Measurements from ENCODE around the gene AGXT.

AGXT gene

GRCh38 chr2:240899468-240899865 lies 30.8 kb downstream of the AGXT start:
- DNase-seq (ENCODE audit: low spot score): no peak

- DNase-seq (ENCODE audit: low spot score): no peak
Measured at GRCh38 chr2:240900141-240900860, 31.7 kb downstream of the AGXT start.

GRCh38 chr2:240901986-240902614 lies 33.5 kb downstream of the AGXT start:
- no peak for DNase-seq (ENCODE audit: low spot score)

- DNase-seq (ENCODE audit: low spot score): no peak
Measured at GRCh38 chr2:240902615-240903041, 34.0 kb downstream of the AGXT start.

DNA sequence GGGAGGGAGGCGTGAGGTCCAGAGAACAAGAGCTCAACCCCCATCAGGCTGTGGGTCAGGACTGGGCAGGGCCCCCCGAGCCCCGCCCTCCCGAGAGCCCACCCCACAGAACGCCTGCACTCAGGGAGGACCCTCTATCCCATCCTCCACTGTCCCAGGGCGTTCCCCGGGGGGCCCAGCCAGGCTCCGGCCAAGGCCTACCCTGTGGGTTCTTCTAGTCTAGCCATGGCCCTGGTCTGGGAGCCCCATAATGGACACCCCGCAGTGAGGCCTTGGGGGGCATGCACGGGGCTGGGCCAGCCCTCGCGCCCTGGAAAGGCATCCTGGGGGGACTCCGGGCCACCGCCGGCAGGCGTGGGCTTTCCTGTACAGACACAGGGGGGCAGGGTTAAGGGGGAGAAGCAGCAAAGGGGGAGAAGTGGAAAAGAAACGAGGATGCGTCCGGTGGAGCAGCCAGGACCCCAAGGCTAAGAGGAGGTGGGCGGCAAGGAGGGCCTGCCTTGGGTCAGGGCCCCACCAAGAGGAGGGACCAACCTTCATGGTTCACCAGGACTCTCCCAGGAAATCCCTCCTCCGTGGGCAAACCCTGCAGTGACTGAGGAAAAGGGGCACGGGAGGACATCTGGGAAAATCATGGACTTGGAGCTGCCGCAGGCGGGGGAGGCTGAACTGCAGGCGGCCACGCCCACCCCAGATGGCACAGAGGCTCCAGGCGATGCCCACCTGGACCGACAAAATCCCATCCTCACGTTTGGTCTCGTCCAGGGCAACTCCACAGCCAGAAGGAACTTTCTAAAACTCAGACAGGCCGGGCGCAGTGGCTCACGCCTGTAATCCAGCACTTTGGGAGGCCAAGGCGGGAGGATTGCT lies 34.8 kb downstream of the AGXT start:
- DNase-seq (ENCODE audit: low spot score): no peak

DNA sequence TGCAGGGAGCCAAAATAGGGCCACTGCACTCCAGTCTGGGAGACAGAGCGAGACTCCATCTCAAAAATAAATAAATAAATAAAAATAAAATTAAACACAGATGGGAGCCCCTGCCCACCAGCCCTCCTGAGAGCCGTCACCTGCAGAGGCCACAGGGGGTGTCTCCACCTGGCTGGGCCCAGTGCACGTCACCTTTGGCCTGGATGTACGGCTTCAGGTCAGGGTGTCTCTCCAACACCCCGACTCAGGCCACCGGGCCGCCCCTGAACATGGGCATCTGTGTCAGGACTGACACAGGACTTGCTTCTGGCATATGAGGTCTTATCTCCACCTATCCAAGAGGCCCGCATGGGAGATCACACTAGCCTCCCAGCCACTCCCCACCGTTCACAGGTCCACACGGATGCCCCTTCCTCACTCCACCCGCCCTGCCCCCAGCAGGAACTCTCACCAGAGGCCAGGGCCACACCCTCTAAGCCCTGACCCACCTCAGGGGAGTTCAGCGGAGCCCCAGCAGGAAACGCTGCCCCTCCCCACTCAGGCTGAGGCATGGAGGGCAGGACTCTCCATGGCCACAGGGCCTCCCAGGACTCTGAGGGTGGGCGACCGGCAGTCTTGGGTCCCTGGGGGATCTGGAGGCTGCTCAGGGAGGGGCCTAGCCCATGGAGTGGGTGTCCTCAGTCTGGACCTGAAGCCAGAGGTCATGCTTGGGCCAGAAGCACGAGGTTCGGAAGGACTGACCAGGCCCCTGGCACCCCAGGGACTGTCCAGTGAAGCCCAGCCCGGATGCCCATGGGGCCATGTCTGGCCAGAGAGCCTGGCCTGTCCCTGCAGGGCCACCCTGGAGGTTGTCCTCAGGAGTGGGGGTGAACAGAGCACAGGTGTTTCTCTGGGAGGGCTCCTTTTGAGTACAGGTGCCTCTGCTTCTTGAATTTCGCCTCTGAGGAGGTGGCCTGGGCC lies 35.9 kb downstream of the AGXT start:
- DNase-seq (ENCODE audit: low spot score): no peak

DNA sequence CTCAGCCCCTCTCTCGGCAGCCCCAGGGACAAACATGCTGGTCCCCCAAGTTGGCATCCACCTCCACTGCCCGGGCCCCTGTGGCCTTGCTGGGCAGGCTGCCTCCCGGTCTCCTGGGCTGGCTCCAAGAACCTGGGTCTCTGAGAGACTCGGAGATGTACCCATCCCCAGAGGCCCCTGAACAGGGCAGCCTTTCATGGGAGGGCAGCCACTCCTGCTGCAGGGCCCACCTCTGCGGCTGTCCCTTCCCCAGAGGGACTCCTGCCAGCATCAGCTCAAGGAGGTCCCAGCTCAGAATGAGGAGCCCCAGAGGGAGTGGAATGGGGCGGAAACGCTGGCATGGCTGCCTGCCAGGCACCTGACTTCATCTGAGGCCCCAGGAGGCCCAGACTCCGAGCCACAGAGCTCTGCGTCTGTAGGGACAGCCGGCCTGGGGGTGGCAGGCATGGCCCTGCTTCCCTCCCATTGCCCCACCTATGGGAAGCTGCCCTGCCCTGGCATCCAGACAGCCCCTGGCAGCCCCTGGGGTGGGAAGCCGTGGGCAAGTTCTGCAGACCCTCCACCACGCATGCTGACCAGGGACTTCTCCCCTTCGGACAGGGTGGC lies 36.7 kb downstream of the AGXT start:
- no peak for DNase-seq (ENCODE audit: low spot score)

DNA sequence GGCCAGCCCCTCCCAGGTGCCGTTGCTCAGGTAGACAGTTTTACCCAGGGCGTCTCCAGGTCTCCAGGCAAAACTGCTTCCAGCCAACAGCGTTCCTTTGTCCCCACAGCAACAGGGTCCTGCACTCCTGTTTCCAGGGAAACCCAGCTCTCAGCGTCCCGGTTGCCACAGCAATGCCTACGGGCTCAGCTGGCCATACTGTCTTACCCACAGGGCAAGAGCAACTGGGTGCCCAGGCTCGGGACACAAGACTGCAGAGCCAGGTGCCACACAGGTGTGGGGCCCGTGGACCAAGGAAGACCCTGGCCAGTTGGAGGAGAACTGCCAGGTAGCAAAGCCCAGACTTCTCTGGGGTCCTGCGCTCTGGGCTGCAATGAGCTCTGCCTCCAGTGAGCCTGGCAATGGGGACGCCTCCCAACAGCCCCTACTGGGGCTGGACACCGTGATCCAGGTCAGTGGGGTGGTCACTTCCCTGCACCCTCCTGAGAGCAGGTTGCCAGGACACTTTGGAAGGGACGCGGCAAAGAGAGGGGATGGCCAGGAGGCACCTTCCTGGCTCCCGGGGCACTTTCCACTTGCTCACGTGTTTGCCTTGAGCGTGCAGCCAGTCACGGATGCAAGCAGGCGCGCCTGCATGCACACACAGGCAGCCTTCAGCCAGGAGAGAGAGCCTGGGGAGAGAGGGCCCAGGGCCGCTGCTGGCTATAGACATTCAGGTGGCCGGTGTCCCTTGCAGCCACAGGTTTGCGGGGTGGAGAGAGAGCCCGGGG lies 37.7 kb downstream of the AGXT start, which contains the start of gene CROCC2:
TSS of gene CROCC2 (plus strand) at position 196 of the 770 bp plus-strand sequence. CDS start at position 374, 178 bp downstream.
- no peak for DNase-seq (ENCODE audit: low spot score)

GRCh38 chr2:240906911-240907590 lies 38.4 kb downstream of the AGXT start:
- no peak for DNase-seq (ENCODE audit: low spot score)

DNA sequence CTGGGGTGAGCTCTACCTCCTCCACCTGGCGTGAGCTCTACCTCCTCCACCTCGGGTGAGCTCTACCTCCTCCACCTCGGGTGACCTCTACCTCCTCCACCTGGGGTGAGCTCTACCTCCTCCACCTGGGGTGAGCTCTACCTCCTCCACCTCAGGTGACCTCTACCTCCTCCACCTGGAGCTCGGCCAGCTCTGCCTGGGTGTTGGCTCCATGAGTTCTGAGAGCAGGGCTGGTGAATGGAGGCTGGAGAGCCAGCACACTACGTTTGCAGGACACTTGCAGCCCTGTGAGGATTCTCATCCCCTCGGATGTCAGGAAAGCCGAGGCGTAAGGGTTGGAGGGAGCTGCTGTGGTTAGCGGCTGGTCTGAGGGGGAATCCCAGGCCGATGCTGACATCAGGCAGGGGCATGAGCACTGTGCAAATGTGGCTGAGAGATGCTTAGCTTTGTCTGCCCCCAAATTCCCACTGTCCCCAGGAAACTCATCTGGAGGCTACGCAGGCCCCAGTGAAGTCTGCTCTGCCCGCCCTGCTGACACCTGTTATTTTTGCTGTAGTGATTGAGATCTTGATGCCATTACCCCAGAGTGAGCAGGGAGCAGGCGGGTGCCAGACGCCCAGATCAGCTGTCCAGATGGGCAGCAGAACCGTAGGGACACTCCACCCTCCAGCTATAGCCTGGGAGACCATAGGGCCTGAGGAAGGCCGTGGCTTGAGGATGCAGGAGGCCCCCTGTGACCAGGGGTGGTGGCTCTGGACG lies 40.8 kb downstream of the AGXT start:
- no peak for DNase-seq (ENCODE audit: low spot score)

- no peak for DNase-seq (ENCODE audit: low spot score)
Measured at GRCh38 chr2:240911641-240912265, 43.1 kb downstream of the AGXT start.

DNA sequence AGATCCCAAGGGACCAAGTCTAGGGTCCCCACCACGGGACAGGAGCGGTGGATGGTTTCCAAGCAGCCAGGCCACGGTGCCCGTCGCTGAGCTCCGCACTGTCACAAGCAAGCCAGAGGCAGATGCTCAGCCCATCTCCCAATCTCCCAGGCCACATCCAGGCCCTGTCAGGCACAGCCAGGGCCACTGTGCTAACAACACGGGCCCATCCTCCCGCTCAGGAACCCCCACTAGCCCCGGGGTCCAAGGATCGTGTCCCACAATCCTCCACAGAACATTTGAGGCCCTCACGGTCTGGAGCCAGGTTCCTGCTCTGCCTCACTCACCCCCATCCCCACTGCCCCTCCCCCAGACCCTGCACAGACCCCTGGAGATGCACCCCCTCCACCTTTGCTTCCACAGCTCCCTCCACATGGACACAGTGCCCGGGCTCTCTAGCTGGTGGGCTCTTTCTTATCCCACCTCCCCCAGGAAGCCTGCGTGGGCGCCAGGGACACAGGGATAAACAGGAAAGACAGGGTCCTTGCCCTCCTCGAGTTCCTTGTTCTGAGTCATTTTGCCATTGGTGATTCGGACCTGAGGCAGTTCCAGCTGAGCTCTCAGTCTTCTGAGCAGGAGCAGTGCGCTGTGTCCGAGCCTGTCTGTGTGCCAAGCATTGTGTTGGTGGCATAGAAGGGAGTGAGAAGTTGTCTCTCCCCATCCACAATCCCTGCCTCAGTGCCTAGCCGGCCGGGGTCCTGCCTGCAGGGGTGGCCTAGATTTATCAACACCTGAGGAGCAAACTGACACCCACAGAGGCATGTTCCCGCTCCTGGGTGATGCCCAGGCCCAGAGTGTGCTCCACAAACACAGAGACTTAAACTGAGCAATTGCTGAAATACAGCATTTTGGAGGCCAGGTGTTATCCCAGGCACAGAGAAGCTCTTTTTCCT lies 44.5 kb downstream of the AGXT start:
- no peak for DNase-seq (ENCODE audit: low spot score)

GRCh38 chr2:240913810-240914644 lies 45.4 kb downstream of the AGXT start:
- peak; percentile 70 for DNase-seq (ENCODE audit: low spot score)

GRCh38 chr2:240914645-240915525 lies 46.3 kb downstream of the AGXT start:
- DNase-seq (ENCODE audit: low spot score): no peak
